22Rv1 (cell line): Measurements from ENCODE around the gene NCAN.

ENCODE experiments used
- H3K27ac ChIP-seq: fragments of 450-650 bp; 2 replicates; pipeline ENCODE4 v1.5.1; 2017
- ZFX ChIP-seq: fragments of 450-650 bp; IDR thresholded peaks from 2 replicates; pipeline ENCODE4 v1.6.1; 2017; ENCODE audit warnings: antibody characterized with exemption, borderline replicate concordance
- TF ChIP-seq, protein P1 (sequence below): fragments of 450-650 bp; IDR thresholded peaks from 2 replicates; pipeline ENCODE4 v1.5.1; 2017; ENCODE audit warnings: mild to moderate bottlenecking

NCAN gene

DNA sequence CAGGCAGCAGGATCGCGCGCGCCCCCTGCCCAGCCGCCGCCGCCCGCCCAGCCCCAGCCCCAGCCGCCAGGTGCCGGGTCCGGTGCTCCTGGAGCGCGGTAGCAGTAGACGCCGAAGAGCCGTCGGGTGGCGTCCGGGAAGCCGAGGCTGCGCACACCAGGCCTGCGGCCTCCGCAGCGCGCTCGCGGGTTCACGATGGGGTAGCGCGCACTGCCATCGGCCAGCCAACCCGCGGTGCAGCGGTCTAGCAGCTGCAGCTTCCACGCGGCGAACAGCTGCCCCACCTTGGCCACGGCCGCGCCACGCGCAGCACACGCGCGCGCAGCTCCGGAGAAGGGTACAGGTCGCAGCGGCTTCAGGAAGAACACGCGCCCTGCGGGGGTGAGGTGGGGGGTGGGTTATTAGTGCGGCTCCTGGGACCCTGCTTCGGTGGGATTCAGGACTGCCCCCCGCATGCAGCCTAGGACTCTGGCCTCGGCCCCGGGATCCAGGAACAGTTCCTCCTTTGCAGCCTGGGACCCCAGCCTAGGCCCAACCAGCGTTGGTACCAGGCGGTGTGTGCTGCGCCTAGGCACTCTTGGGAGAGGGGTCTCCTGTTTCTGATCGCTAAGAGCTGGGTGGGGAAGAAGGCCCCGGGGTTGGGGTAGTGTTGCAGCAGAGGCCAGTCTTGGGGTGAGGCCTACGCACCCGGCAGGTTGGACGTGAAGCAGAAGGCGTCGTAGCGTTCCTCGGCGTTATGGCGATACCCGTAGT is 46.3 kb downstream of the NCAN start:
- TF ChIP-seq ZFX: no peak
- TF ChIP-seq, protein P1, sequence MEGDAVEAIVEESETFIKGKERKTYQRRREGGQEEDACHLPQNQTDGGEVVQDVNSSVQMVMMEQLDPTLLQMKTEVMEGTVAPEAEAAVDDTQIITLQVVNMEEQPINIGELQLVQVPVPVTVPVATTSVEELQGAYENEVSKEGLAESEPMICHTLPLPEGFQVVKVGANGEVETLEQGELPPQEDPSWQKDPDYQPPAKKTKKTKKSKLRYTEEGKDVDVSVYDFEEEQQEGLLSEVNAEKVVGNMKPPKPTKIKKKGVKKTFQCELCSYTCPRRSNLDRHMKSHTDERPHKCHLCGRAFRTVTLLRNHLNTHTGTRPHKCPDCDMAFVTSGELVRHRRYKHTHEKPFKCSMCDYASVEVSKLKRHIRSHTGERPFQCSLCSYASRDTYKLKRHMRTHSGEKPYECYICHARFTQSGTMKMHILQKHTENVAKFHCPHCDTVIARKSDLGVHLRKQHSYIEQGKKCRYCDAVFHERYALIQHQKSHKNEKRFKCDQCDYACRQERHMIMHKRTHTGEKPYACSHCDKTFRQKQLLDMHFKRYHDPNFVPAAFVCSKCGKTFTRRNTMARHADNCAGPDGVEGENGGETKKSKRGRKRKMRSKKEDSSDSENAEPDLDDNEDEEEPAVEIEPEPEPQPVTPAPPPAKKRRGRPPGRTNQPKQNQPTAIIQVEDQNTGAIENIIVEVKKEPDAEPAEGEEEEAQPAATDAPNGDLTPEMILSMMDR: no peak
- no peak overlapping the region for H3K27ac ChIP-seq

DNA sequence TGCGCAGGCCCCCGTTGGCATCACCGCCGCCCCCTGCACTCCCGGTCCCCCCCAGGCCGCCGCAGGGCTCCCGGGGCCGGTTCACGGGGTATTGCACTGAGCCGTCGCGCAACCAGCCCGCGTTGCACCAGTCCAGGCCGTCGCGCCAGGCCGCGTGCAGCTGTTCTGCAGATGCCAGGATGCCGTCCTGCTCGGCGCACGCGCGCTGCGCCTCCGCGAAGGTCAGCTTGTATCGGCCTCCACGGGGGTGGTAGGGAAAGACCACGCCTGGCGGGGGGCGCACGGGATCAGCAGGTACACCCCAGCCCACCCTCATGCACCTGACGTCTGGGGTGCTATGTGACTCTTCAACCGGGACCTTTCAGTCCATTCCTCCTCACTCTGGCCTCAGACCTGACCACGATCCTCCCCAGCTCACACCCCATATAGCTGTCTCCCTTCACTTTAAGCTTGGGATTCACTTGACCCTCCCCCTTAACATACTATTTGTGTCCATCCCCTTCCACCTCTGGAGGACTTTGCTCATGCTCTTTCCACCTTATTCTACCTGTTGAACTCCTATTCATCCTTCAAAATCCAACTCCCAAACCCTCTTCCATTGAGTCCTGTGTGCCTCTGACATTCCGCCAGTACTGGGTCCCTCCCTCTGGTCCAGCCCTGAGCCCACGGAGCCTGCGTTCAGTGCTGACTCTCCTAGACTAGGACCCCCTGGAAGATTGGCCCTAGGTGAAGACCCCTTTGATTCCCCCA is 47.0 kb downstream of the NCAN start:
- H3K27ac ChIP-seq: no peak overlapping the region
- TF ChIP-seq, protein P1: no peak
- TF ChIP-seq ZFX: no peak

DNA sequence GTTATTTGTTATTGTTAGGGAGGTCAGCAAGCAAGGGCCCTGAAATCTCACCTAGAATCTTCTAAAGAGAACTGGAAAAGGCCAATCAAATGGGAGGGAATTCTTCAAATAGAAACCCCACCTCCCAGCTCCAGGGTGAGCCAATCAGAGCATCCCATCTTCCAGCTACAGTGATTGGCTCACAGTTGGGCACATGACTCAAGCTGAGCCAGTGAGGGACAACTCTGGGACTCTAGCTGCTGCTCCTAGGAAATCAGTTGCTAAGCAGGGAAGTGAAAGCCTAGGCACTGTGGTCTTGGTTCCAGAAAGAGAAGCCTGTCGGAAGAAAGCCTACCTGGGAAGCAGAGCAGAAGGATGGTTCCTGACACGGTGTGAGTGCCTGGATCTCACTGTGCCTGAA is 48.0 kb downstream of the NCAN start:
- H3K27ac ChIP-seq: no peak overlapping the region
- TF ChIP-seq, protein P1: no peak
- no peak for TF ChIP-seq ZFX

DNA sequence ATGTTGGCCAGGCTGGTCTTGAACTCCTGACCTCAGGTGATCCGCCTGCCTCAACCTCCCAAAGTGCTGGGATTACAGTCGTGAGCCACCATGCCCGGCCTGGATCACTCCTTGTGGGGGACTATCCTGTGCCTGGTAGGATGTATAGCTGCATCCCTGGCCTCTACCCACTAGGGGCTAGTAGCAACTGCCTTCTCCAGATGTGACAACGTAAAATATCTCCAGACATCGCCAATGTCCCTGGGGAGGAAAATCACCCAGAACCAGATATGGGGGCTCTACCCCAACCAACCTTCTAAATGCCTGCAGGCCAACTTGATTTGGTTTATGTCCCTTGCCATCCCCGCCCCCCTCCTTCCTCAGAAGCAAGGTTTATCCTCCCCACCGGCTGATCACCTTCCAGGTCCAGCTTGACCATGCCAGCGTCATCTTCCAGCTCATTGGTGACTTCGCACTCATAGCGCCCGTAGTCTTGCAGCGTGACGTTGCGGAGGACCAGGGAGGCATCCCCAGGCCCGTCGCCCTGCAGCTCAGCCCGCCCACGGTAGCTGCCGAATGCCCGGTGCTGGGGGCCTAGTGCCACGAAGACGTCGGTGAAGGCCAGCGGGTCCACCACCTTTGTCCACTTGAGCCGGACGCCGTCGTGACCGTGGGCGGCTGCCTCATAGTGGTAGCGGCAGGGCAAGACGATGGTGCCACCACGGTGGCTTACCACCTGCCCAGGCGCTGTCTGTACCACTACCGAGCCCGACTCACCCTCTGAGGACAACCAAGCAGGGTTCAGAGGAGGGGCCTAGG is 48.9 kb downstream of the NCAN start:
- TF ChIP-seq, protein P1: no peak
- no peak for TF ChIP-seq ZFX
- H3K27ac ChIP-seq: no peak overlapping the region

DNA sequence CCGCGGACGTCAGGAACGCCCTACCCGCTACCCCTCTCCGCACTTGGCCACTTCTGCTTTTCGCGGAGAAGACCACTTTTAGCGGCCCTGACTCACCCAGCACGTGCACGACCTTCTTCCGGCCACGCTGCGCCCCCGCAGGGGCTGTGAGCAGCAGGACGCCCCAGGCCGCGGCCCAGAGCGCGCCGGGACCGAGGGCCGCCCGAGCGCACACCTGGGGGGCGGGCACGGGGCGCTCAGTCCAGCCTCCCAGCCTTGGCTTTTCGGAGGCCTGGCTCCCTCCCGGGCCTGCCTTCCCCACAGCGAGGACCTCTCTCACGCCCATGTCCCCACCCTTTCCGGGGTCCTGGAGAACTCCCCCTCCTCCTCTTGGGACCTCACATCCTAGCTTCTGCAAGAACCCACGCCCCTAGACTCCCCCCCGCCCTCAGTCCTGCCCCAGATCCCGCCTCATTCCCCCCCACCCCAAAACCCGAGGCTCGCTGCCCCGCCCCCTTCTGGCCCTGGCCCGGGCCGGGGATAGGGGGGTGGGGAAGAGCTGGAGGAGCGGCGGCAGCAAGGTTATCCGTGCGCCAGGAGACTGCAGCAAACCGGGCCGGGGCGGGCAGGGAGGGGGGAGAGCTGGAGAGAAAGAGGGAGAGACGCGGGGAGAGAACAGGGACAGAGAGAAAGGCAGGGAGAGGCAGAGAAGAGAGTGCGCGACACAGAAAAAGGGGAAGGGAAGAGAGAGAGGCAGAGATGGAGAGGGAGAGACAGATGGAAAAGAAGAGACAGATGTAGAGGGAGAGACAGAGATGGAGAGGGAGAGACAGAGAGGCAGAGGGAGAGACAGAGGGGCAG is 49.8 kb downstream of the NCAN start:
- no peak overlapping the region for H3K27ac ChIP-seq
- TF ChIP-seq ZFX: no peak
- TF ChIP-seq, protein P1: no peak

DNA sequence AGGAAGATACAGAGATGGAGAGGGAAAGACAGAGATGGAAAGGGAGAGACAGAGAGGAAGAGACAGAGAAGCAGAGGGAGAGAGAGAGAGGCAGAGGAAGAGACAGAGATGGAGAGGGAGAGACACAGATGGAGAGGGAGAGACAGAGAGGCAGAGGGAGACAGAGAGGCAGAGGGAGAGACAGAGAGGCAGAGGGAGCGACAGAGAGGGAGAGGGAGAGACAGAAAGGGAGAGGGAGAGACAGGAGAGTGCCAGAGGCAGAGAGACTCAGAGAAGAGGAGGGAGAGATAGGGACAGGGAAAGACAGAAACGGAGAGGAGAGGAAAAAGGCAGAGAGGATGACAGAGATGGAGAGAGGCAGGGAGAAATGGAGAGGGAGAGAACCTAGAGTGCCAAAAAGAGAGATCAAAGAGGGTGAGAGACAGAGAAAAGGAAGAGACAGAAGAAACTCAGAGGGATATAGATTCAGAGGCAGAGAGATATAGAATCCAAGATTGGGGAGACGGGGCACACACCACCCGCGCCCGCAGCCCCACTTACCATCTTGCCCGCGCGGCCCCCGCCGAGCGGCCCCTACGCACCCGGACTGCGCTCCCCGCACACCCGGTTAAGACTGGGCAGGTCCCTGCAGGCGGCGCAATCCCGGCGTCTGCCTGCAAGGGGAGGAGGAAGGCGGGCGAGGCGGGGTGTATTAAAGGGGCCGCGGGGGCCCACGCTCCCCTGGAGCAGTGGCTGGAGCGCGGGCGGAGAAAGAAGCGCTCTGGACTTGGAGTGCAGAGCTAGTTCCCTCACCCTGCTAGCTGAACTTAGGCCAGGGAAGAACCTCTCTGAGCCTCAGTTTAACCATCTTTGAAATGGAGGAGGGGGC is 50.7 kb downstream of the NCAN start:
- TF ChIP-seq, protein P1: no peak
- no peak for TF ChIP-seq ZFX
- H3K27ac ChIP-seq: no peak overlapping the region
